SU-DHL-6 (cell line): Measurements from ENCODE around the gene HSD17B14.

ENCODE experiments used
- H2AFZ ChIP-seq: fragments of 200-600 bp; sonication (generic); 2 replicates; pipeline ENCODE4 v1.6.1; 2014; ENCODE audit warnings: low read depth, mild to moderate bottlenecking, moderate library complexity, mixed read lengths, antibody characterized with exemption, low read length; ENCODE audit not compliant: severe bottlenecking
- H3F3A ChIP-seq: fragments of 200-600 bp; shearing (Covaris generic); 2 replicates; pipeline ENCODE4 v1.6.0; 2016; ENCODE audit warnings: antibody characterized with exemption, mild to moderate bottlenecking; ENCODE audit not compliant: insufficient read depth
- H3K27ac ChIP-seq: fragments of 200-600 bp; sonication (generic); 2 replicates; pipeline ENCODE4 v1.5.1; 2016; ENCODE audit warnings: low read depth, mild to moderate bottlenecking, low read length, moderate library complexity, mixed read lengths
- H3K27me3 ChIP-seq: fragments of 200-600 bp; sonication (generic), shearing (Covaris generic); 2 replicates; pipeline ENCODE4 v1.6.0; 2014; ENCODE audit warnings: mild to moderate bottlenecking, low read length
- H3K36me3 ChIP-seq: fragments of 200-600 bp; sonication (generic); 2 replicates; pipeline ENCODE4 v1.6.1; 2014; ENCODE audit warnings: mild to moderate bottlenecking, low read length, mixed read lengths
- H3K4me2 ChIP-seq: fragments of 300-600, 200-600 bp; shearing (Covaris generic), sonication (generic); 2 replicates; pipeline ENCODE4 v1.6.0; 2014; ENCODE audit warnings: low read length, low read depth, mild to moderate bottlenecking; ENCODE audit not compliant: poor library complexity, severe bottlenecking
- H3K4me3 ChIP-seq: fragments of 200-600 bp; sonication (generic); 2 replicates; pipeline ENCODE4 v1.5.1; 2014; ENCODE audit warnings: antibody characterized with exemption, low read length, mild to moderate bottlenecking, mixed read lengths; ENCODE audit not compliant: insufficient read depth, poor library complexity, severe bottlenecking
- H3K79me2 ChIP-seq: fragments of 200-600 bp; sonication (generic); 2 replicates; pipeline ENCODE4 v1.6.1; 2014; ENCODE audit warnings: mild to moderate bottlenecking, low read length, moderate library complexity; ENCODE audit not compliant: insufficient read depth
- H3K9ac ChIP-seq: fragments of 200-600 bp; sonication (generic); 2 replicates; pipeline ENCODE4 v1.7.0; 2014; ENCODE audit warnings: mild to moderate bottlenecking, low read length
- H3K9me2 ChIP-seq: fragments of 200-600 bp; sonication (generic); replicated peaks from 2 replicates; pipeline ENCODE4 v1.6.1; 2014; ENCODE audit warnings: low read length; ENCODE audit not compliant: insufficient read depth
- H3K9me3 ChIP-seq: fragments of 200-600 bp; sonication (generic); 2 replicates; pipeline ENCODE4 v1.6.1; 2014; ENCODE audit warnings: low read length, mixed read lengths; ENCODE audit not compliant: insufficient read depth
- H4K20me1 ChIP-seq: fragments of 200-600 bp; sonication (generic); 2 replicates; pipeline ENCODE4 v1.6.1; 2014; ENCODE audit warnings: low read depth, mild to moderate bottlenecking, antibody characterized with exemption, low read length, moderate library complexity, mixed read lengths
- EZH2phosphoT487 ChIP-seq: fragments of 200-600 bp; sonication (generic), shearing (Covaris generic); conservative IDR thresholded peaks from 2 replicates; pipeline ENCODE4 v1.6.1; 2018; ENCODE audit warnings: mild to moderate bottlenecking, antibody characterized with exemption, low read length, moderate library complexity, mixed read lengths
- TF ChIP-seq, protein P1 (sequence below): fragments of 200-600 bp; sonication (generic); IDR thresholded peaks from one replicate; pipeline ENCODE4 v1.5.1; 2017; ENCODE audit warnings: antibody characterized with exemption, mild to moderate bottlenecking, low read length, moderate library complexity; ENCODE audit not compliant: insufficient read depth, poor library complexity, severe bottlenecking

Gene HSD17B14

DNA sequence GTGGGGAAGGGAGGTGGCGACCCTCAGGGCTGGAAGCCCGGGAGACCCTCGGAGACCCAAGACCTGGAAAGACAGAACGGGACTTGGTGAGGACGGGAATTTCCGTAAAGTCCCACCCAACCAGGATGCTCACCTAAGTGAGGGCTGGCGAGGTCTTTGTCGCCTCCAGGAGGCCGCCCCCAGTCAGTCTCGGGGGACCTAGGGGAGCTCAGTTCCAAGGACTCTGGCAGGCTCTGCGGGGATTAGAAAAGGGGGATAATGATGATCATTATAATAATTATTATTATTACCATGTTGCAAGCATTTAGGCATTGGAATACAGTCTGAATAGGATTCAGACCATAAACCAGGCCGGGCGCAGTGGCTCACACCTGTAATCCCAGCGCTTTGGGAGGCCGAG lies 9.1 kb upstream of the HSD17B14 start:
- H3K9ac ChIP-seq, result no peak overlapping the region
- H3K36me3 ChIP-seq, result no peaks in the 10 kb centered on the region
- no peaks in the 10 kb centered on the region for H3K9me2 ChIP-seq
- no peak for TF ChIP-seq EZH2phosphoT487
- TF ChIP-seq, protein P1, sequence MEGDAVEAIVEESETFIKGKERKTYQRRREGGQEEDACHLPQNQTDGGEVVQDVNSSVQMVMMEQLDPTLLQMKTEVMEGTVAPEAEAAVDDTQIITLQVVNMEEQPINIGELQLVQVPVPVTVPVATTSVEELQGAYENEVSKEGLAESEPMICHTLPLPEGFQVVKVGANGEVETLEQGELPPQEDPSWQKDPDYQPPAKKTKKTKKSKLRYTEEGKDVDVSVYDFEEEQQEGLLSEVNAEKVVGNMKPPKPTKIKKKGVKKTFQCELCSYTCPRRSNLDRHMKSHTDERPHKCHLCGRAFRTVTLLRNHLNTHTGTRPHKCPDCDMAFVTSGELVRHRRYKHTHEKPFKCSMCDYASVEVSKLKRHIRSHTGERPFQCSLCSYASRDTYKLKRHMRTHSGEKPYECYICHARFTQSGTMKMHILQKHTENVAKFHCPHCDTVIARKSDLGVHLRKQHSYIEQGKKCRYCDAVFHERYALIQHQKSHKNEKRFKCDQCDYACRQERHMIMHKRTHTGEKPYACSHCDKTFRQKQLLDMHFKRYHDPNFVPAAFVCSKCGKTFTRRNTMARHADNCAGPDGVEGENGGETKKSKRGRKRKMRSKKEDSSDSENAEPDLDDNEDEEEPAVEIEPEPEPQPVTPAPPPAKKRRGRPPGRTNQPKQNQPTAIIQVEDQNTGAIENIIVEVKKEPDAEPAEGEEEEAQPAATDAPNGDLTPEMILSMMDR, result no peak
- H3F3A ChIP-seq, result no peaks in the 10 kb centered on the region
- H3K27me3 ChIP-seq, result no peaks in the 10 kb centered on the region
- no peaks in the 10 kb centered on the region for H4K20me1 ChIP-seq
- H3K4me3 ChIP-seq, result no peak overlapping the region
- H3K4me2 ChIP-seq, result no peak overlapping the region
- no peak overlapping the region for H2AFZ ChIP-seq
- H3K9me3 ChIP-seq, result no peaks in the 10 kb centered on the region
- H3K27ac ChIP-seq, result no peak overlapping the region
- H3K79me2 ChIP-seq, result no peaks in the 10 kb centered on the region

DNA sequence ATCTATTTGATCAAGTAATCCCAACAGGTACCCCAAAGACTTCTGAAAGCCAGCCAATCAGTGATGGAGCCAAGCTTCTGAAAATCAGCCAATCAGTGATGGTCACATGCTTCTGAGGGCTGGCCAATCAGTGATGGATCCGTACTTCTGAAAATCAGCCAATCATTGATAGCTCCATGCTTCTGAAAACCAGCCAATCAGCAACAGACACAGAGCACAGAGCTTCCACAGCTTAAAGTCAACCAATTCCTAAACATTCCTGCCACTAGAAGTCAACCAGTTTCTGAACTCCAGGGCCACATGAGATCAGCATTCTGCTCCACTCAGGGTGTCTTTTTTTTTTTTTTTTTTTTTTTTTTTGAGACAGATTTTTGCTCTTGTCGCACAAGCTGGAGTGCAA lies 8.2 kb upstream of the HSD17B14 start:
- Histone ChIP-seq H3K4me2 (no peak overlapping the region), H3K36me3 (no peaks in the 10 kb centered on the region), H3K9me2 (no peaks in the 10 kb centered on the region), H3F3A (no peaks in the 10 kb centered on the region), H3K4me3 (no peak overlapping the region), H2AFZ (no peak overlapping the region), H3K9ac (no peak overlapping the region), H3K9me3 (no peaks in the 10 kb centered on the region), H4K20me1 (no peaks in the 10 kb centered on the region), H3K27ac (no peak overlapping the region), H3K27me3 (no peaks in the 10 kb centered on the region), H3K79me2 (no peaks in the 10 kb centered on the region)
- TF ChIP-seq, protein P1, result no peak
- TF ChIP-seq EZH2phosphoT487, result no peak

DNA sequence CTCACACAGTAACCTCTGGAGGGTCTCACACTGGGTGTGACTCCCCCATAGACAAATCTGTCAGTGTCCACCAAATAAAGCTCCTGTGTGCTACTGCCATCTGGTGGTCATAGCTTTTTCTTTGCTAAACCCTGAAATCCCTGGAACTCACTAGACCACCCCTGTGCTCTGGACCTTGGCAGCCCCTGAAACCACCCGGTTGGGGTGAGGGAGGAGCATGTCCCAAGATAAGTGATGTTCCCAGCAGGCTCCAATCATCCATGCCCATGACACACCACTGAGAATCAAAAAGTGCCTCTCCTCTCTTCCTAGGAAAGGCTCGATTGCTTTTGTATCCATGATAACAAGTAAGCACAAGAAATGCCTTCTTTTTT lies 6.5 kb upstream of the HSD17B14 start:
- no peak overlapping the region for H2AFZ ChIP-seq
- no peak overlapping the region for H3K9ac ChIP-seq
- H3K9me2 ChIP-seq, result no peaks in the 10 kb centered on the region
- no peaks in the 10 kb centered on the region for H3K27me3 ChIP-seq
- H4K20me1 ChIP-seq, result no peaks in the 10 kb centered on the region
- no peaks in the 10 kb centered on the region for H3K9me3 ChIP-seq
- no peaks in the 10 kb centered on the region for H3K79me2 ChIP-seq
- H3K4me3 ChIP-seq, result no peak overlapping the region
- H3K4me2 ChIP-seq, result no peak overlapping the region
- H3F3A ChIP-seq, result 0 out of 2 replicates have a peak, but pooled peaks cover 6% of the 10 kb centered on the region
- no peak overlapping the region for H3K27ac ChIP-seq
- no peaks in the 10 kb centered on the region for H3K36me3 ChIP-seq
- TF ChIP-seq, protein P1, result peak; percentile 92
- TF ChIP-seq EZH2phosphoT487, result no peak
